Stimulated activated CD4-positive, alpha-beta T cell treated with anti-CD3 and anti-CD28 coated beads, Interleukin-2, amount 100 ng/mL, for 4 hours (primary cell): ENCODE results near the gene HOXA2.

Source experiments
- DNase-seq: peaks from one replicate; pipeline ENCODE4 v3.0.0-alpha.2; 2020; ENCODE audit warnings: low read depth

HOXA2 gene

GRCh38 chr7:27111751-27112277, 9.3 kb upstream of the HOXA2 start:
- DNase-seq = no peak

- DNase-seq = no peak
These were observed 8.7 kb upstream of the HOXA2 start for GRCh38 chr7:27111042-27111750.

GRCh38 chr7:27110186-27111031, 7.9 kb upstream of the HOXA2 start:
- DNase-seq = no peak

GRCh38 chr7:27109466-27110185, 7.1 kb upstream of the HOXA2 start:
- DNase-seq = no peak

GRCh38 chr7:27108390-27109127, 6.1 kb upstream of the HOXA2 start:
- no peak for DNase-seq

GRCh38 chr7:27107391-27108381, 5.2 kb upstream of the HOXA2 start:
- DNase-seq = no peak

GRCh38 chr7:27106901-27107240, 4.4 kb upstream of the HOXA2 start:
- DNase-seq = no peak

GRCh38 chr7:27106181-27106900, 3.9 kb upstream of the HOXA2 start:
- DNase-seq = no peak

GRCh38 chr7:27105301-27106031, 3.0 kb upstream of the HOXA2 start:
- no peak for DNase-seq

GRCh38 chr7:27104341-27105058, 2.0 kb upstream of the HOXA2 start:
- no peak for DNase-seq

GRCh38 chr7:27103489-27104226, 1.2 kb upstream of the HOXA2 start:
- no peak for DNase-seq

GRCh38 chr7:27101957-27102580, 414 bp downstream of the HOXA2 start:
- no peak for DNase-seq

GRCh38 chr7:27101171-27101956, 1.1 kb downstream of the HOXA2 start:
- DNase-seq = no peak

- DNase-seq = no peak
These were observed 1.8 kb downstream of the HOXA2 start for GRCh38 chr7:27100694-27101170.

- DNase-seq = no peak
These were observed 2.8 kb downstream of the HOXA2 start for GRCh38 chr7:27099453-27100370.
